ENCODE measurements around the gene TRAF4. TPM values are rescaled to one million over a fixed set of nuclear protein-coding genes. Genes with fewer than 3 reads are reported as not detected.
"Not testable (repeated sequence)": the region's sequence is repeated elsewhere in the genome, so short reads cannot be mapped to it uniquely, and the experiment has no call there.

The TRAF4 gene
- total and polyA plus RNA-seq, 2 experiments from 2014 or later, result 66.2 to 99.5 TPM

DNA sequence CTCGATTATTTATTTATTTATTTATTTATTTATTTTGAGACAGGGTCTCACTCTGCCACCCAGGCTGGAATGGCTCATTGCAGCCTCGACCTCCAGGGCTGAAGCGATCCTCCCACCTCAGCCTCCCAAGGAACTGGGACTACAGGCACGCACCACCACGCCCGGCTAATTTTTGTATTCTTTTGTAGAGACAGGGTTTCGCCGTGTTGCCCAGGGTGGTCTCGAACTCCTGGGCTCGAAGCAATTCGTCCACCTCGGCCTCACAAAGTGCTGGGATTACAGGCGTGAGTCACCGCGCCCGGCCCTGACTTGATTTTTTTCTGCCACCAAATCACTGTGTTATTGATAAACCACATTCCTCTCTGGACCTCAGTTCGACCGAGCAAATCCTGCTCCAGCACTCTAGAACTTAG is 24.8 kb upstream of the TRAF4 start:
- peaks cover 56% of the 10 kb centered on the region for H3K79me2 ChIP-seq
- H3K4me1 ChIP-seq (ENCODE audit: insufficient read depth), result peaks cover 39% of the 10 kb centered on the region
- H3K27me3 ChIP-seq, result no peaks in the 10 kb centered on the region
- H3K9me3 ChIP-seq (ENCODE audit: low read depth), result no peaks in the 10 kb centered on the region
- 34% methylated on average over 18 of the region's 18 CpGs for WGBS (ENCODE audit: low lambda C conversion rate, missing lambda C conversion rate)
- no peak overlapping the region for H2AFZ ChIP-seq
- peak overlapping the region; percentile 88 for H3K4me2 ChIP-seq
- peaks cover 36% of the 10 kb centered on the region for H4K20me1 ChIP-seq (ENCODE audit: insufficient read depth, poor library complexity, severe bottlenecking)
- H3K27ac ChIP-seq, result peak overlapping the region; percentile 94
- DNase-seq (ENCODE audit: low spot score), result no peak
- H3K9me2 ChIP-seq (replicated peaks; ENCODE audit: insufficient read depth), result no peaks in the 10 kb centered on the region
- TF ChIP-seq, protein P1, sequence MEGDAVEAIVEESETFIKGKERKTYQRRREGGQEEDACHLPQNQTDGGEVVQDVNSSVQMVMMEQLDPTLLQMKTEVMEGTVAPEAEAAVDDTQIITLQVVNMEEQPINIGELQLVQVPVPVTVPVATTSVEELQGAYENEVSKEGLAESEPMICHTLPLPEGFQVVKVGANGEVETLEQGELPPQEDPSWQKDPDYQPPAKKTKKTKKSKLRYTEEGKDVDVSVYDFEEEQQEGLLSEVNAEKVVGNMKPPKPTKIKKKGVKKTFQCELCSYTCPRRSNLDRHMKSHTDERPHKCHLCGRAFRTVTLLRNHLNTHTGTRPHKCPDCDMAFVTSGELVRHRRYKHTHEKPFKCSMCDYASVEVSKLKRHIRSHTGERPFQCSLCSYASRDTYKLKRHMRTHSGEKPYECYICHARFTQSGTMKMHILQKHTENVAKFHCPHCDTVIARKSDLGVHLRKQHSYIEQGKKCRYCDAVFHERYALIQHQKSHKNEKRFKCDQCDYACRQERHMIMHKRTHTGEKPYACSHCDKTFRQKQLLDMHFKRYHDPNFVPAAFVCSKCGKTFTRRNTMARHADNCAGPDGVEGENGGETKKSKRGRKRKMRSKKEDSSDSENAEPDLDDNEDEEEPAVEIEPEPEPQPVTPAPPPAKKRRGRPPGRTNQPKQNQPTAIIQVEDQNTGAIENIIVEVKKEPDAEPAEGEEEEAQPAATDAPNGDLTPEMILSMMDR (IDR thresholded peaks at IDR 0.05; ENCODE audit: poor library complexity), result no peak
- TF ChIP-seq EZH2 (IDR thresholded peaks at IDR 0.05; ENCODE audit: borderline replicate concordance) (no peak), EZH2phosphoT487 (IDR thresholded peaks at IDR 0.05; ENCODE audit: low read depth, severe bottlenecking, unreplicated experiment) (no peak)
- H3K4me3 ChIP-seq, result no peak overlapping the region
- H3K36me3 ChIP-seq (replicated peaks; ENCODE audit: insufficient read depth, low read depth), result no peaks in the 10 kb centered on the region

DNA sequence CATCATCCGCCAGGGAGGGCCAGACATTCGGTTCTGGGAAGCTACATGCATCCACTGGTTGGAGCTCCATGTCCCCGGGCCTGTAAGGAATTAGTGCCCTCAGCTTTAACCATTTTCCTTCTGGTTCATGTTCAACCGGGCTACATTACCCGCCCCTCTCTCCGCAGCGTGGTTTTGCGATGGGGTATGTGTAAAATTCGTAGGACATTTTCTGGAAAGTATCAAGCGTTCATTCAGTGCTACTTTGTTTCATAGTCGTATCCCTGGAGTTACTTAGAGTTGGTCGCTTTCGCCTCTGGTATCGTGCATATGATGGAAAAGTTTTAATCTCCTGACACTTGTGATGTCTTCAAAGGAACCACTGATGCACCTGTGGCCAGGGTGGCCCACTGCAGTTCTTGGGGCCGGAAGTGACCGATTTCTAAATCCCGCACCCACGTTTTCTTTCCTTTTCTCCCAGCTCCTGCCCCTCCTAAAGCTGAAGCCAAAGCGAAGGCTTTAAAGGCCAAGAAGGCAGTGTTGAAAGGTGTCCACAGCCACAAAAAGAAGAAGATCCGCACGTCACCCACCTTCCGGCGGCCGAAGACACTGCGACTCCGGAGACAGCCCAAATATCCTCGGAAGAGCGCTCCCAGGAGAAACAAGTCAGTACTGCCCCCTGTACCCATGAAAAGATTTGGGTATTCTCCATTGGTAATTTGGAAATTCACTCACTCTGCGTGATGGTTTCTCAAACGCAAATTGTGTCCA is 23.4 kb upstream of the TRAF4 start:
- no peak for DNase-seq (ENCODE audit: low spot score)
- Histone ChIP-seq H3K27me3 (no peaks in the 10 kb centered on the region), H3K27ac (peak overlapping the region; percentile 94), H4K20me1 (ENCODE audit: insufficient read depth, poor library complexity, severe bottlenecking) (peaks cover 39% of the 10 kb centered on the region), H3K79me2 (peaks cover 54% of the 10 kb centered on the region), H3K36me3 (replicated peaks; ENCODE audit: insufficient read depth, low read depth) (no peaks in the 10 kb centered on the region), H3K9me3 (ENCODE audit: low read depth) (no peaks in the 10 kb centered on the region), H3K9me2 (replicated peaks; ENCODE audit: insufficient read depth) (no peaks in the 10 kb centered on the region), H3K4me2 (peak overlapping the region; percentile 98), H2AFZ (no peak overlapping the region), H3K4me3 (peak overlapping the region; percentile 95), H3K4me1 (ENCODE audit: insufficient read depth) (peaks cover 48% of the 10 kb centered on the region)
- 3% methylated on average over 30 of the region's 30 CpGs for WGBS (ENCODE audit: low lambda C conversion rate, missing lambda C conversion rate)
- TF ChIP-seq, protein P1 (IDR thresholded peaks at IDR 0.05; ENCODE audit: poor library complexity), result peak; percentile 19
- no peak for TF ChIP-seq EZH2phosphoT487 (IDR thresholded peaks at IDR 0.05; ENCODE audit: low read depth, severe bottlenecking, unreplicated experiment)

DNA sequence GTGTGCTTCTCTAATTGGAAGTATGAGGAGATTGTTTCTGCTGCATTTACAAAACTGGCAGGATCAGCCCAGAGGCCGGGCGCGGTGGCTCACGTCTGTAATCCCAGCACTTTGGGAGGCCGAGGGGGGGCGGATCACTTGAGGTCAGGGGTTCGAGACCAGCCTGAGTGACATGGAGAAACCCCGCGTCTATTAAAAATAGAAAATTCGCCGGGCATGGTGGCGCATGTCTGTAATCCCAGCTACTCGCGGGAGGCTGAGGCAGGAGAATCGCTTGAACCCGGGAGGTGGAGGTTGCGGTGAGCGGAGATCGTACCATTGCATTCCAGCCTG is 22.8 kb upstream of the TRAF4 start:
- Histone ChIP-seq H3K4me2 (peak overlapping the region; percentile 98), H3K4me3 (peak overlapping the region; percentile 95), H3K27ac (peak overlapping the region; percentile 94), H3K79me2 (peaks cover 49% of the 10 kb centered on the region), H3K4me1 (ENCODE audit: insufficient read depth) (peaks cover 49% of the 10 kb centered on the region), H4K20me1 (ENCODE audit: insufficient read depth, poor library complexity, severe bottlenecking) (peaks cover 39% of the 10 kb centered on the region)
- 24% methylated on average over 19 of the region's 19 CpGs for WGBS (ENCODE audit: low lambda C conversion rate, missing lambda C conversion rate)
- not testable (repeated sequence) for DNase-seq (ENCODE audit: low spot score); H3K27me3 ChIP-seq; H2AFZ ChIP-seq; H3K9me2 ChIP-seq (replicated peaks; ENCODE audit: insufficient read depth); H3K36me3 ChIP-seq (replicated peaks; ENCODE audit: insufficient read depth, low read depth); H3K9me3 ChIP-seq (ENCODE audit: low read depth)

DNA sequence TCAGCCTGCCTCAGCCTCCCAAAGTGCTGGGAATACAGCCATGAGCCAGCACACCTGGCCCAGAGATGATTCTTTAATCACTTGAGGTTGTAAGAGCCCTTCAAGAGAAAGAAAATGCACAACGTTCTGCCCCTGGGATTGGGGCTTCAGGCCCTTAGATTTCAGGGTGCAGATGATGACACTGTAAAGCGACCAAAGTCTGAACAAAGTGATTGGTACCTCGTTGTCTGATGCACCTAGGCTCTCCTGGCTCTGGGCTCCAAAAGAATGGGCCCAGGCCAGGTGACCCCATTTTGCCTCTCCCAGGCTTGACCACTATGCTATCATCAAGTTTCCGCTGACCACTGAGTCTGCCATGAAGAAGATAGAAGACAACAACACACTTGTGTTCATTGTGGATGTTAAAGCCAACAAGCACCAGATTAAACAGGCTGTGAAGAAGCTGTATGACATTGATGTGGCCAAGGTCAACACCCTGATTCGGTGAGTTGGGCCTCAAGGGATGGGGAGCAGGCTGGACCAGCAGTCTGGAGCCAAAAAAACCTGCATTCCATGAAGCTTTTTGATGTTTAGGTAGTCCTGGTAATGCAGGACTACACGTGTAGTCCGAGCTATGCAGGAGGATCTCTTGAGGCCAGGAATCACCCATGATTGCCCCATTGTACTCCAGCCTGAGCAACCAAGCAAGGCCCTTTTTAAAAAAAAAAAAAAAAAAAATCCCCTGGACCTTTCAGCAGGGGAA is 21.2 kb upstream of the TRAF4 start:
- Histone ChIP-seq H3K4me3 (no peak overlapping the region), H3K79me2 (peaks cover 33% of the 10 kb centered on the region), H4K20me1 (ENCODE audit: insufficient read depth, poor library complexity, severe bottlenecking) (peaks cover 34% of the 10 kb centered on the region), H3K9me3 (ENCODE audit: low read depth) (no peaks in the 10 kb centered on the region), H3K36me3 (replicated peaks; ENCODE audit: insufficient read depth, low read depth) (no peaks in the 10 kb centered on the region), H3K27me3 (no peaks in the 10 kb centered on the region), H3K27ac (no peak overlapping the region), H3K4me1 (ENCODE audit: insufficient read depth) (peaks cover 42% of the 10 kb centered on the region), H2AFZ (no peak overlapping the region), H3K9me2 (replicated peaks; ENCODE audit: insufficient read depth) (no peaks in the 10 kb centered on the region), H3K4me2 (peak overlapping the region; percentile 98)
- TF ChIP-seq EZH2phosphoT487 (IDR thresholded peaks at IDR 0.05; ENCODE audit: low read depth, severe bottlenecking, unreplicated experiment) (no peak), EZH2 (IDR thresholded peaks at IDR 0.05; ENCODE audit: borderline replicate concordance) (no peak)
- TF ChIP-seq, protein P1 (IDR thresholded peaks at IDR 0.05; ENCODE audit: poor library complexity), result no peak
- DNase-seq (ENCODE audit: low spot score), result no peak
- WGBS (ENCODE audit: low lambda C conversion rate, missing lambda C conversion rate), result 83% methylated on average over 7 of the region's 7 CpGs
